HEK293 (cell line): ENCODE data around the gene PROX1.

Source experiments
- CTCF ChIA-PET: fragments of 350-600 bp; formaldehyde crosslinking; extraction: SDS; loops from one replicate; lab custom pipeline; 2021; ENCODE audit warnings: antibody characterized with exemption; lab: Yijun Ruan, JAX
- POLR2A ChIA-PET: fragments of 300-600 bp; formaldehyde crosslinking; extraction: SDS; loops from one replicate; lab custom pipeline; 2020; ENCODE audit warnings: antibody characterized with exemption, inconsistent platforms; lab: Yijun Ruan, JAX
- H3K27ac ChIP-seq: fragments of 200-500 bp; sonication (Bioruptor generic); 2 replicates; pipeline ENCODE4 v1.5.1; 2014; ENCODE audit warnings: low read depth, low read length, control low read depth, inconsistent platforms; ENCODE audit errors: extremely low read depth
- H3K36me3 ChIP-seq, 2 experiments: fragments of 200-500 bp in 1 of 2; sonication (Bioruptor generic) in 1 of 2; 1 replicate in 1 of 2; 2 replicates in 1 of 2; pipeline ENCODE4 v1.5.1; 2014 to 2017; ENCODE audit warnings: inconsistent platforms in 2 of 2, low read length in 2 of 2; ENCODE audit not compliant: control insufficient read depth in 2 of 2, insufficient read depth in 1 of 2
- H3K4me1 ChIP-seq: fragments of 200-500 bp; sonication (Bioruptor generic); 2 replicates; pipeline ENCODE4 v1.5.1; 2014; ENCODE audit warnings: mild to moderate bottlenecking, low read length, inconsistent platforms; ENCODE audit not compliant: control insufficient read depth, insufficient read depth
- H3K4me3 ChIP-seq: 2 replicates; pipeline ENCODE4 v1.5.1; 2011; ENCODE audit warnings: low read depth, mild to moderate bottlenecking, control low read depth, low read length, moderate library complexity
- H3K9me3 ChIP-seq: fragments of 200-500 bp; sonication (Bioruptor generic); 2 replicates; pipeline ENCODE4 v1.5.1; 2014; ENCODE audit warnings: low read depth, low read length, inconsistent platforms; ENCODE audit not compliant: control insufficient read depth, insufficient read depth
- GLIS1 ChIP-seq: fragments of 450-650 bp; formaldehyde crosslinking; IDR thresholded peaks from 2 replicates; pipeline ENCODE4 v1.5.1; 2016; ENCODE audit warnings: missing biosample characterization, missing genetic modification characterization
- KLF10 ChIP-seq: fragments of 450-650 bp; IDR thresholded peaks from 2 replicates; pipeline ENCODE4 v1.5.1; 2018; ENCODE audit warnings: missing biosample characterization, mild to moderate bottlenecking, missing genetic modification characterization
- PRDM2 ChIP-seq: fragments of 450-650 bp; formaldehyde crosslinking; IDR thresholded peaks from 2 replicates; pipeline ENCODE4 v1.5.1; 2016; ENCODE audit warnings: missing biosample characterization, missing genetic modification characterization, borderline replicate concordance
- SETDB1 ChIP-seq: IDR thresholded peaks from one replicate; pipeline ENCODE4 v1.6.1; 2017; ENCODE audit warnings: mild to moderate bottlenecking, low read length, moderate library complexity, mixed read lengths; ENCODE audit not compliant: insufficient read length
- ZBTB20 ChIP-seq: fragments of 450-650 bp; formaldehyde crosslinking; IDR thresholded peaks from 2 replicates; pipeline ENCODE4 v1.5.1; 2016; ENCODE audit warnings: missing biosample characterization, missing genetic modification characterization
- ZFP3 ChIP-seq: fragments of 450-650 bp; formaldehyde crosslinking; IDR thresholded peaks from 2 replicates; pipeline ENCODE4 v1.5.1; 2016; ENCODE audit warnings: low read depth, missing biosample characterization, missing genetic modification characterization
- ZNF132 ChIP-seq: fragments of 450-650 bp; formaldehyde crosslinking; IDR thresholded peaks from 2 replicates; pipeline ENCODE4 v1.5.1; 2017; ENCODE audit warnings: missing biosample characterization, missing genetic modification characterization, borderline replicate concordance
- ZNF184 ChIP-seq: fragments of 450-650 bp; IDR thresholded peaks from 2 replicates; pipeline ENCODE4 v1.5.1; 2018; ENCODE audit warnings: missing biosample characterization, mild to moderate bottlenecking, missing genetic modification characterization
- ZNF221 ChIP-seq: fragments of 450-650 bp; formaldehyde crosslinking; IDR thresholded peaks from 2 replicates; pipeline ENCODE4 v1.5.1; 2017; ENCODE audit warnings: missing biosample characterization, missing genetic modification characterization, borderline replicate concordance
- ZNF626 ChIP-seq: fragments of 450-650 bp; sonication (Bioruptor Pico); formaldehyde crosslinking; IDR thresholded peaks from 2 replicates; pipeline ENCODE4 v1.5.1; 2018; ENCODE audit warnings: missing biosample characterization, missing genetic modification characterization, inconsistent platforms
- ZNF639 ChIP-seq: fragments of 450-650 bp; formaldehyde crosslinking; IDR thresholded peaks from 2 replicates; pipeline ENCODE4 v1.5.1; 2016; ENCODE audit warnings: missing biosample characterization, missing genetic modification characterization
- ZNF747 ChIP-seq: fragments of 450-650 bp; formaldehyde crosslinking; IDR thresholded peaks from 2 replicates; pipeline ENCODE4 v1.5.1; 2016; ENCODE audit warnings: missing biosample characterization, missing genetic modification characterization
- ZNF768 ChIP-seq: fragments of 450-650 bp; formaldehyde crosslinking; IDR thresholded peaks from 2 replicates; pipeline ENCODE4 v1.5.1; 2018; ENCODE audit warnings: missing biosample characterization, mild to moderate bottlenecking, missing genetic modification characterization
- ZNF837 ChIP-seq: fragments of 450-650 bp; formaldehyde crosslinking; IDR thresholded peaks from 2 replicates; pipeline ENCODE4 v1.5.1; 2016; ENCODE audit warnings: missing biosample characterization, missing genetic modification characterization
- ZSCAN23 ChIP-seq: fragments of 450-650 bp; formaldehyde crosslinking; IDR thresholded peaks from 2 replicates; pipeline ENCODE4 v1.5.1; 2016; ENCODE audit warnings: missing biosample characterization, missing genetic modification characterization
- TF ChIP-seq, protein P1 (sequence below): fragments of 450-650 bp; formaldehyde crosslinking; IDR thresholded peaks from 2 replicates; pipeline ENCODE4 v1.5.1; 2016; ENCODE audit warnings: missing biosample characterization, missing genetic modification characterization
- TF ChIP-seq, protein P2 (sequence below): fragments of 450-650 bp; formaldehyde crosslinking; IDR thresholded peaks from 2 replicates; pipeline ENCODE4 v1.5.1; 2016; ENCODE audit warnings: missing biosample characterization, missing genetic modification characterization

PROX1 gene

DNA sequence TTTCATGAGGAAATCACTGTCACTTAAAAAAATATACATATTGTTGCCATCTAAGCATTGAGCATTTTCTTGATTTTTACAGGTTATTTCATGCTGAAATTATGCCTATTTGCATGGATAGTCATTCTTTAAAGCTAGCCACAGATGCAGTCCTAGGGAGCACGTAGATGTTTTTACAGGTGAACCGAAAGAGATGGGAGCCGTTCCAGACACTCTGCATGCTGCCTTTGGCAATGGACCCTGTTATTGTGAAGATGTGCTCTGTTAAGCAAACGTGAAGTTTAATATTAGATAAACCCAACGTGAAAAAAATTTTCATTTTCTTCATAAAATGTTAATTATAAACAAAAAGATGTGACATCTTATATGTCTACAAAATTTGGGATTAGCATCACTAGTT, 7.1 kb downstream of the PROX1 start:
- no peaks in the 10 kb centered on the region for H3K9me3 ChIP-seq
- peaks cover 12% of the 10 kb centered on the region; the same call in 1 of the 2 replicates for H3K4me1 ChIP-seq
- TF ChIP-seq PRDM2 (tag by site-specific recombination) (no peak), GLIS1 (no peak), ZNF132 (tag by site-specific recombination) (no peak)
- ChIA-PET CTCF (interaction anchor here (1.1 kb wide), 1 partner anchor 128 kb away, joined by 3 read pairs; no protein-coding TSS in a partner anchor), POLR2A (no interaction called here)
- H3K4me3 ChIP-seq: no peak overlapping the region
- H3K27ac ChIP-seq: no peak overlapping the region
- peaks cover 0 to 27% of the 10 kb centered on the region in 2 experiments; a peak in 1 of 3 replicates for H3K36me3 ChIP-seq

GRCh38 chr1:213995603-213996002, 7.8 kb downstream of the PROX1 start:
- H3K4me1 ChIP-seq: peaks cover 6% of the 10 kb centered on the region; the same call in 1 of the 2 replicates
- CTCF ChIA-PET: no interaction called here
- POLR2A ChIA-PET: no interaction called here
- H3K4me3 ChIP-seq: no peak overlapping the region
- peaks cover 0 to 30% of the 10 kb centered on the region in 2 experiments; a peak in 1 of 3 replicates for H3K36me3 ChIP-seq
- no peak overlapping the region for H3K27ac ChIP-seq
- no peak for TF ChIP-seq SETDB1
- no peak for TF ChIP-seq ZSCAN23 (tag by site-specific recombination)
- TF ChIP-seq ZFP3: no peak
- TF ChIP-seq ZNF837: no peak
- no peak for TF ChIP-seq KLF10
- no peak for TF ChIP-seq ZNF221 (tag by site-specific recombination)
- TF ChIP-seq, protein P1, sequence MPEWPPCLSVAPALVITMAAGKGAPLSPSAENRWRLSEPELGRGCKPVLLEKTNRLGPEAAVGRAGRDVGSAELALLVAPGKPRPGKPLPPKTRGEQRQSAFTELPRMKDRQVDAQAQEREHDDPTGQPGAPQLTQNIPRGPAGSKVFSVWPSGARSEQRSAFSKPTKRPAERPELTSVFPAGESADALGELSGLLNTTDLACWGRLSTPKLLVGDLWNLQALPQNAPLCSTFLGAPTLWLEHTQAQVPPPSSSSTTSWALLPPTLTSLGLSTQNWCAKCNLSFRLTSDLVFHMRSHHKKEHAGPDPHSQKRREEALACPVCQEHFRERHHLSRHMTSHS (tag by site-specific recombination): no peak
- no peak for TF ChIP-seq ZNF747 (tag by site-specific recombination)
- TF ChIP-seq ZNF639 (tag by site-specific recombination): no peak
- no peak for TF ChIP-seq ZNF768 (tag by site-specific recombination)
- no peak for TF ChIP-seq ZNF132 (tag by site-specific recombination)
- TF ChIP-seq, protein P2, sequence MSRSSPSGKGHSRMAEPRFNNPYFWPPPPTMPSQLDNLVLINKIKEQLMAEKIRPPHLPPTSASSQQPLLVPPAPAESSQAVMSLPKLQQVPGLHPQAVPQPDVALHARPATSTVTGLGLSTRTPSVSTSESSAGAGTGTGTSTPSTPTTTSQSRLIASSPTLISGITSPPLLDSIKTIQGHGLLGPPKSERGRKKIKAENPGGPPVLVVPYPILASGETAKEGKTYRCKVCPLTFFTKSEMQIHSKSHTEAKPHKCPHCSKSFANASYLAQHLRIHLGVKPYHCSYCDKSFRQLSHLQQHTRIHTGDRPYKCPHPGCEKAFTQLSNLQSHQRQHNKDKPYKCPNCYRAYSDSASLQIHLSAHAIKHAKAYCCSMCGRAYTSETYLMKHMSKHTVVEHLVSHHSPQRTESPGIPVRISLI (tag by site-specific recombination): no peak
- TF ChIP-seq ZNF184: no peak
- no peak for TF ChIP-seq ZNF626 (tag by site-specific recombination)
- TF ChIP-seq ZBTB20 (tag by site-specific recombination): no peak
- H3K9me3 ChIP-seq: no peaks in the 10 kb centered on the region
